ENCODE results near the gene HSF2BP.

HSF2BP gene

DNA sequence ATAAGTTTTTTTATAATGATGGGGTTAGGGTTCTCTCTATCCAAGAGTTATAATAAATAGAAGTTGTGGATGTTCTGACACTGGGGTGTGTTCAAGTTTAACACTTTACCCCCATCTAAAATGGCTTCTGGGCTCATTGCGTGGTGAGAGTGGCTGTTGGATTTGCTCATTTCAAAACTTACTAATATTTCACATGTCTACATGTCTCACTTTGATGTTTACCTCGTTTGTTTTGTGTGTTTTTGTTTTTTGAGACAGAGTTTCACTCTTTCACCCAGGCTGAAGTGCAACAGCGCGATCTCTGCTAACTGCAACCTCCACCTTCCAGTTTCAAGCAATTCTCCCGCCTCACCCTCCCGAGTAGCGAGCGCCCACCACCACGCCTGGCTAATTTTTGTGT, 3.7 kb upstream of the HSF2BP start:
- H3K27ac ChIP-seq, result 0 out of 2 replicates have a peak overlapping the region, but pooled peaks have one; percentile 13
- TF ChIP-seq, protein P1, sequence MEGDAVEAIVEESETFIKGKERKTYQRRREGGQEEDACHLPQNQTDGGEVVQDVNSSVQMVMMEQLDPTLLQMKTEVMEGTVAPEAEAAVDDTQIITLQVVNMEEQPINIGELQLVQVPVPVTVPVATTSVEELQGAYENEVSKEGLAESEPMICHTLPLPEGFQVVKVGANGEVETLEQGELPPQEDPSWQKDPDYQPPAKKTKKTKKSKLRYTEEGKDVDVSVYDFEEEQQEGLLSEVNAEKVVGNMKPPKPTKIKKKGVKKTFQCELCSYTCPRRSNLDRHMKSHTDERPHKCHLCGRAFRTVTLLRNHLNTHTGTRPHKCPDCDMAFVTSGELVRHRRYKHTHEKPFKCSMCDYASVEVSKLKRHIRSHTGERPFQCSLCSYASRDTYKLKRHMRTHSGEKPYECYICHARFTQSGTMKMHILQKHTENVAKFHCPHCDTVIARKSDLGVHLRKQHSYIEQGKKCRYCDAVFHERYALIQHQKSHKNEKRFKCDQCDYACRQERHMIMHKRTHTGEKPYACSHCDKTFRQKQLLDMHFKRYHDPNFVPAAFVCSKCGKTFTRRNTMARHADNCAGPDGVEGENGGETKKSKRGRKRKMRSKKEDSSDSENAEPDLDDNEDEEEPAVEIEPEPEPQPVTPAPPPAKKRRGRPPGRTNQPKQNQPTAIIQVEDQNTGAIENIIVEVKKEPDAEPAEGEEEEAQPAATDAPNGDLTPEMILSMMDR (conservative IDR thresholded peaks at IDR 0.05; ENCODE audit: low read depth), result no peak
- no peak for DNase-seq (ENCODE audit: low spot score)
- ChIA-PET CTCF (interaction anchor here (0.6 kb wide), 1 partner anchor 51 kb away, joined by 3 read pairs; no protein-coding TSS in a partner anchor), POLR2A (ENCODE audit: low non-redundant PET) (no interaction called here)

- no peak overlapping the region for H3K27ac ChIP-seq
- CTCF ChIA-PET, result no interaction called here
- TF ChIP-seq, protein P1 (conservative IDR thresholded peaks at IDR 0.05; ENCODE audit: low read depth), result no peak
- POLR2A ChIA-PET (ENCODE audit: low non-redundant PET), result no interaction called here
- DNase-seq (ENCODE audit: low spot score), result no peak
These were observed 3.0 kb upstream of the HSF2BP start for GRCh38 chr21:43662286-43662685.

GRCh38 chr21:43658769-43659135, 536 bp downstream of the HSF2BP start:
- POLR2A ChIA-PET (ENCODE audit: low non-redundant PET), result no interaction called here
- TF ChIP-seq, protein P1 (conservative IDR thresholded peaks at IDR 0.05; ENCODE audit: low read depth), result no peak
- no peak for DNase-seq (ENCODE audit: low spot score)
- CTCF ChIA-PET, result no interaction called here
- peak overlapping the region; percentile 83 for H3K27ac ChIP-seq

GRCh38 chr21:43658088-43658741, 1.1 kb downstream of the HSF2BP start:
- POLR2A ChIA-PET (ENCODE audit: low non-redundant PET), result no interaction called here
- DNase-seq (ENCODE audit: low spot score), result no peak

GRCh38 chr21:43657355-43658087, 1.8 kb downstream of the HSF2BP start:
- CTCF ChIA-PET, result no interaction called here
- TF ChIP-seq, protein P1 (conservative IDR thresholded peaks at IDR 0.05; ENCODE audit: low read depth), result no peak
- POLR2A ChIA-PET (ENCODE audit: low non-redundant PET), result no interaction called here
- DNase-seq (ENCODE audit: low spot score), result no peak
- H3K27ac ChIP-seq, result 0 out of 2 replicates have a peak overlapping the region, but pooled peaks have one; percentile 10

More at GRCh38 chr21:43658088-43658741, 1.1 kb downstream of the HSF2BP start:
- CTCF ChIA-PET, result no interaction called here
- TF ChIP-seq, protein P1 (conservative IDR thresholded peaks at IDR 0.05; ENCODE audit: low read depth), result no peak
- H3K27ac ChIP-seq, result peak overlapping the region; percentile 83

DNA sequence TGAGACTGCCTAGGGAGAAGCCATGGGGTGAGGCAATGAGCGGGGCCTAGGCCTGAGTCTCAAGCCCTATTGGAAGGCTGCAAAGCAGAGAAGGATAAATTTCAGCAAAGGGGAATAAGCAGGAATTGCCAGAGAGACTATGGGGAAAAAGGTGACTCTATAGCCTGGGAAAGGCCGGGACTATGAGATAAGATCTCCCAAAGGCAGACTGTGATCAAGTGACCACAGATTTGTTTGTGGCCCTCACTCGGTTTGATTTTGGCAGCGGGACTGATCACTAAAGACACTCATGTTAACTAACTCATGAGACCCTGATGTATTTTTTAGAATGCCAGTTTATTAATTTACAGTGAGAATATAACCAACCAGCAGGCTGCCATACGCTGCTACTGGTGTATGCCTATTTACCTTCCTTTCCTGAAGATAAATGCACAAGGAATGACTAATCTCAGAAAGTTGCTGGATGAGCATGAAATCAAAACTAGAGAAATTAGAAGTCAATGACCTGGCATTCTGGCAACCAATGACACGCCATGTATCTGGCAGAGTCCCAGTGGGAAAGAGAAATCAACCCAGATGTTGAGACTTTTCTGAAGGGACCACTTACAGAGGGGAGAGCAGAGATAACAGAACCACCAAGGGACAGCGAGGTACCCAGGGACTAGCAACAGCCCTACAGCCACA, 4.3 kb downstream of the HSF2BP start:
- ChIA-PET CTCF (no interaction called here), POLR2A (ENCODE audit: low non-redundant PET) (no interaction called here)
- TF ChIP-seq, protein P1 (conservative IDR thresholded peaks at IDR 0.05; ENCODE audit: low read depth), result no peak
- DNase-seq (ENCODE audit: low spot score), result no peak
- peak overlapping the region; percentile 43 for H3K27ac ChIP-seq
